MG63 (cell line): ENCODE data around the gene KIF18A. TPM values are rescaled to one million over a fixed set of nuclear protein-coding genes. Genes with fewer than 3 reads are reported as not detected.
"Not testable (repeated sequence)": the region's sequence is repeated elsewhere in the genome, so short reads cannot be mapped to it uniquely, and the experiment has no call there.

Experiments used
- DNase-seq: peaks from one replicate; pipeline ENCODE4 v3.0.0-alpha.2; 2020
- H3K27me3 ChIP-seq: fragments of 250-450 bp; sonication (Bioruptor Pico); 2 replicates; pipeline ENCODE4 v1.5.1; 2020; ENCODE audit warnings: mild to moderate bottlenecking, moderate library complexity
- H3K36me3 ChIP-seq: fragments of 250-450 bp; sonication (Bioruptor Pico); 2 replicates; pipeline ENCODE4 v1.5.1; 2020; ENCODE audit warnings: mild to moderate bottlenecking, moderate library complexity
- H3K4me3 ChIP-seq: fragments of 250-450 bp; sonication (Bioruptor Pico); 2 replicates; pipeline ENCODE4 v1.5.1; 2020; ENCODE audit warnings: mild to moderate bottlenecking, moderate library complexity
- H3K9me3 ChIP-seq: fragments of 250-450 bp; sonication (Bioruptor Pico); 2 replicates; pipeline ENCODE4 v1.5.1; 2020; ENCODE audit warnings: mild to moderate bottlenecking, moderate library complexity
- total RNA-seq: library from RNA; depleted of rRNA; stranded (reverse); fragments of >200 nt; shearing (Covaris generic); gene quantifications from 2 replicates; pipeline ENCODE4 v1.2.3, GENCODE V29; 2014; ENCODE audit warnings: low replicate concordance

KIF18A gene
- total RNA-seq, 1 experiment from 2014 or later: 12.4 TPM

DNA sequence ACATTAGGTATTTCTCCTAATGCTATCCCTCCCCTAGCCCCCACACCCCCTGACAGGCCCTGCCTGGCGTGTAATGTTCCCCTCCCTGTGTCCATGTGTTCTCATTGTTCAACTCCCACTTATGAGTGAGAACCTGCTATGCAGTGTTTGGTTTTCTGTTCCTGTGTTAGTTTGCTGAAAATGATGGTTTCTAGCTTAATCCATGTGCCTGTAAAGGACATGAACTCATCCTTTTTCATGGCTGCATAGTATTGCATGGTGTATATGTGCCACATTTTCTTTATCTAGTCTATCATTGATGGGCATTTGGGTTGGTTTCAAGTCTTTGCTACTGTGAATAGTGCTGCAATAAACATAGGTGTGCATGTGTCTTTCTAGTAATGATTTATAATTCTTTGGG lies 20.8 kb downstream of the KIF18A start:
- H3K9me3 ChIP-seq, H3K27me3 ChIP-seq, H3K4me3 ChIP-seq, DNase-seq: not testable (repeated sequence)
- H3K36me3 ChIP-seq: peaks cover 76% of the 10 kb centered on the region

DNA sequence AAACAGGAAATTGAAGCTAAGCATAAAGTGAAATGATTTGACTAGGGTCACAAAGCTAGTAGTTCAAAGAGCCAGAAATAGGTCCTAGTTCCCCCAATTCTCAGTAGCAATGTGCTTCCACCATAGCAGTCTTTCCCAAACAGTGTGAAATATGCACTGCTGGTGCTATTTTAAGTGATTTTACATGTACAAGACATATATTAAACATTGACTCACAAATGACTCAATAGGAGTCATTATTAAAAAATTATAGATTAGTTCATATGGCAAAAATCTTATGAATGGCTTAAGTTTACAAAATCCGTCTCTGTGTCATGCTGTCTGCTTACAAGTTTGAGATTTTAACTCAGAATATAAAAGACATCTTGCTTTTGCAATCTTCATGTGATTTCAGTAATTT lies 21.4 kb downstream of the KIF18A start:
- Histone ChIP-seq H3K36me3 (peaks cover 78% of the 10 kb centered on the region), H3K27me3 (no peaks in the 10 kb centered on the region), H3K4me3 (no peak overlapping the region), H3K9me3 (no peaks in the 10 kb centered on the region)
- no peak for DNase-seq

DNA sequence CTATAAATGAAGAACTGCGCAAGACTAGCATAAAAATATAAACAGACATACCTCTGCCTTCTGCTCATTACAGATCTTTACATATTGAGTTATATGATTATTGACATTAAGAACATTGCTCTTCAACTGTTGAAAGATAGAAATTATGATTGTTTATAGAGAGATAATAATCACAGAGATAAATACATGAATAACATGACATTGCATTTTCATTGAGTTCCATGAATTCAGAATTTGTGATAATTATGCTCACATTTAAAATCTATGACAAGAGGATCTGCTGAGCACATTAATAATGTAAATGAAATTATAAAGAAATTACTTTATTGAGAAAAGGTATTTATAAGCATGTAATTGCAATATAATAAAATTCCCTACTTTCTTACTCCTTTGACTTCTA lies 24.8 kb downstream of the KIF18A start:
- peaks cover 75% of the 10 kb centered on the region for H3K36me3 ChIP-seq
- H3K27me3 ChIP-seq: no peaks in the 10 kb centered on the region
- no peak overlapping the region for H3K4me3 ChIP-seq
- H3K9me3 ChIP-seq: no peaks in the 10 kb centered on the region
- no peak for DNase-seq

DNA sequence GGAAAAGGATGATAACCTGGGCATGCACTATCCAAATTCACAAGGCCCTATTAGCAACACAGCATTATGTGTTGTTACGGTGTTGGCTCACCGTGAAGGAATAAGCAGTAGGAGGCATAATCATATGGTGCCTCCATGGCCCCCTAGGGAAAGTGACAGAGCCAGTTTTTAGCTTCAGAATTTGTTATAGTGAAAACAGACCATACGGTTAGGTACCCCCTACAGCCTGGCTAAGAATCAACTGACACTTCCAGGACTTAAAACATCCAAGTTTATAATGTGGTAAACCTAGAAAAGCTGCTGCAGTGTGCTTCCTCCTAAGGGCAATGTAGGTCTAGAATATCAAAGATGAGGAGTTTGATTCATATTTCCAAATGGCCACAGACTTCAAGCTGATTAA lies 30.4 kb downstream of the KIF18A start:
- H3K27me3 ChIP-seq: no peaks in the 10 kb centered on the region
- no peaks in the 10 kb centered on the region for H3K9me3 ChIP-seq
- H3K36me3 ChIP-seq: peaks cover 62% of the 10 kb centered on the region
- H3K4me3 ChIP-seq: no peak overlapping the region
- DNase-seq: no peak

DNA sequence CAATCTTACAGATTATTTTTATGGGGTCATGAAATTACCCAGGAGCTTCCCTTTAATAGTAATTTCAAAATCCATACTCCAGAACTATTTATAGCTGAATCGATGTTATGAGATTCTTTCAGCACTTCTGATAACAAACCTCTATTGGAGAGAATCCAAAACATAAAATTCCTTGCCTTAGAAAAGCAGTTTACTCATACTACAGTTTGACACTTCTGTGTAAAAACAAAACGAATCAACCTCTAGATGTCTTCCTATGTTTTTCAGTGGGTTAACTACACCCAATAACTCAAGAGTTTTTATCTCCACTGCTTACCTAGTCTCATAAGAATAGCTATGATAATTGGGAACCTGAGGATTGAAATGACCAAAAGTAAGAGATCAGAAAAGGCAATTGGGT lies 35.6 kb downstream of the KIF18A start:
- H3K4me3 ChIP-seq: no peak overlapping the region
- no peaks in the 10 kb centered on the region for H3K27me3 ChIP-seq
- H3K36me3 ChIP-seq: peaks cover 54% of the 10 kb centered on the region
- no peaks in the 10 kb centered on the region for H3K9me3 ChIP-seq
- no peak for DNase-seq

DNA sequence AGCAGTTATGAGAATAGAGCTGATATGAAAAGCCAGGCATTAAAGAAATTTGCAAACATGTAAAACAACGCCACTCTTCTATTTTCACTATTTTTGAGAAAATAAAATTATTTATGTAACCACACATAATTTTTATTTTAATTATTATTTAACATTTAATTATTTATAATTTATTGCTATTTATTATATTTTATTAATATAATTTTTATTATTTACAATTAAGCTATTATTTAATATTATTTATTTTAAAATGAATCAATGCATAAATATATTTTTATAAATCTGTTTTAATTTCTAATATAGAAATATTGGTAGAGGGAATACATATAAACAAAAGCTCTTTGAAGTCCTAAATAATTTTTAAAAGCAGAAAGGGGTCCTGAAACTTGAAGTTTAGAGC lies 36.7 kb downstream of the KIF18A start:
- Histone ChIP-seq H3K9me3 (no peaks in the 10 kb centered on the region), H3K4me3 (no peak overlapping the region), H3K27me3 (no peaks in the 10 kb centered on the region), H3K36me3 (peaks cover 50% of the 10 kb centered on the region)
- DNase-seq: no peak

DNA sequence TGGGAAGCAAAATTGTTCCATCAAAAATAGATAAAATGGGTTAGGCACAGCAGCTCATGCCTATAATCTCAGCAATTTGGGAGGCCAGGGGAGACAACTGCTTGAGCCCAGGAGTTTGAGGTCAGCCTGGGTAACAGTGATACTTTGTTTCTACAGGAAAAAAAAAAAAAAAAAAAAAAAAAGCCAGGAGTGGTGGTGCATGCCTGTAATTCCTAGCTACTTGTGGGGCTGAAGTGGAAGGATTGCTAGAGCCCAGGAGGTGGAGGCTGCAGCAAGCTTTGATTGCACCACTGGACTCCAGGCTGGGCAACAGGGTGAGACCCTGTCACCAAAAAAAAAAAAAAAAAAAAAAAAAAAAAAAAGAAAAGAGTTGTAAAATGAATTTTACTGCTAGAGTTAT lies 49.6 kb downstream of the KIF18A start:
- H3K4me3 ChIP-seq: no peak overlapping the region
- no peak for DNase-seq
- no peaks in the 10 kb centered on the region for H3K9me3 ChIP-seq
- H3K27me3 ChIP-seq: no peaks in the 10 kb centered on the region
- peaks cover 73% of the 10 kb centered on the region for H3K36me3 ChIP-seq

DNA sequence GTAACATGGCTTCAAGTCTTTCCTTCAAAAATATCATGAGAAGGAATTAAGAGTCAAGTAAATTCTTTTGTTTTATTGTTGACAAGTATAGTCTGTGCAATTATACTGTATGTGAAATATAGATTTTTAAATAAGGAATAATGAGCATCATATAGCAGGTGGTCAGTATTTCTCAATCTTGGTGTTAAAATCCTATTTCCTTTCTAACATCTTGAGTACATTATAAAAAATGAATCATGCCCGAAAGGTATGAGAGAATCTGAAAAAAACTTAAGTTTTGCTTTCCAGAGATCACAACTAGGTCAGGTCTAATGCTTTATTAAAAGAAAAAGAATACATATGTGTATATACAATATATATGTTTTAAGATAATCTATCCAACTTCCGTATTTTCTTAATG lies 53.1 kb downstream of the KIF18A start:
- DNase-seq: no peak
- Histone ChIP-seq H3K4me3 (no peak overlapping the region), H3K9me3 (no peaks in the 10 kb centered on the region), H3K36me3 (peaks cover 48% of the 10 kb centered on the region), H3K27me3 (no peaks in the 10 kb centered on the region)

DNA sequence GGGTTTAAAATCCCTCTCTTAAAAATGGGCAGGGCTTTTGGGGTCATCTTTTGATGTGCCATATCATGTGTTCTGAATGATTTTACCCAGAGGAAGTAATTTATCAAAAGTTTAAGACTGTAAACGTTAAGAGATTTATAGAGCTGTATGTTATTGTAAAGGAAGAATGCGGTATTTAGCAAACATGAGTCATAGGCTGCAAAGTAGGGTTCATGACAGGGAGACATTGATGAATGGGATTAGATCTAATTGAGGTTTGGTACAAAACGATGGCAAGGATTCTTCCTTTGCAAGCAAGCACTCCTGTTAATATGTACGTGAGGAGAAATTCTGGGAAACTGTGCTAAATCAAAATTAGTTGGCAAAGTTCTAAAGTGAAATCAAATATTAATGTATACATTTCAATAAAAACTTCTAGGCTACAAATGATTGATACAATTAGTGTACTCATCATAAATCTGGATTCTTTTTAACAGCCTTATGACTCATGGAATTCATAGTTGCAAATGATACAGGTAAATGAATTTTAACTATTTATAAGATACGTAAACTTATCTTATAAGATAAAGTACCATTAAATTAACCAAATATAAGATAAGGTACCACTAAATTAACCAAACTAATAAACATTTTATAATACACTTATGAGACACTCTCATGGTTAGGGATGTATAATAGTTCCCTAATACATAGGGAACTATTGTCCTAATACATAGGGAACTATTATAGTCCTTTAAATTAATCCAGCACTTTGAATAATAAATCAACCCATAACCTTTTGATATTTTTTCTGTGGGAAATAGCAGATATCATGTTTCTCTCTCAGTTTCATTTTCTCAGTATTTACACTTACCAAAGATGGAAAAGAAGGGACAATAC lies 58.4 kb downstream of the KIF18A start:
- Histone ChIP-seq H3K27me3 (no peaks in the 10 kb centered on the region), H3K9me3 (no peaks in the 10 kb centered on the region), H3K4me3 (no peak overlapping the region), H3K36me3 (peaks cover 21% of the 10 kb centered on the region)
- DNase-seq: no peak

DNA sequence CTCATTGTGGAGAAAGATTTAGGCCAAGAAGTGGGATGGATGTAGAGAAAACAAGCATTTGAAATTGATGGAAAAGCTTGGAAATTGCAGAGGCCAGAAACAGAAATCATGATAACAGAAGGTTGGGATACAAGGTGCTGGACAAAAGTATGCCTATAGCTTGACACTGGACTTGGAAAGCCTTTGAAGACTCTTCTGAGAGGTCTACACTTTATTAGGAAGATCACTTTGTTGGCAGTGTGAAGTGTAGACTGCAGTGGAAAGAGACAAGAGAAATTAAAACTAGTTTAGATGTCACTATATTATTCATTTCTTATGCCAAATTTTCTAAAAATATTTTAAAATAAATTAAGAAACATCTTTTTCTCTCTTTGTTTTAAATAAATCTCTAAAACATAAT lies 59.1 kb downstream of the KIF18A start:
- no peak for DNase-seq
- Histone ChIP-seq H3K9me3 (no peaks in the 10 kb centered on the region), H3K36me3 (peaks cover 22% of the 10 kb centered on the region), H3K27me3 (no peaks in the 10 kb centered on the region), H3K4me3 (no peak overlapping the region)

DNA sequence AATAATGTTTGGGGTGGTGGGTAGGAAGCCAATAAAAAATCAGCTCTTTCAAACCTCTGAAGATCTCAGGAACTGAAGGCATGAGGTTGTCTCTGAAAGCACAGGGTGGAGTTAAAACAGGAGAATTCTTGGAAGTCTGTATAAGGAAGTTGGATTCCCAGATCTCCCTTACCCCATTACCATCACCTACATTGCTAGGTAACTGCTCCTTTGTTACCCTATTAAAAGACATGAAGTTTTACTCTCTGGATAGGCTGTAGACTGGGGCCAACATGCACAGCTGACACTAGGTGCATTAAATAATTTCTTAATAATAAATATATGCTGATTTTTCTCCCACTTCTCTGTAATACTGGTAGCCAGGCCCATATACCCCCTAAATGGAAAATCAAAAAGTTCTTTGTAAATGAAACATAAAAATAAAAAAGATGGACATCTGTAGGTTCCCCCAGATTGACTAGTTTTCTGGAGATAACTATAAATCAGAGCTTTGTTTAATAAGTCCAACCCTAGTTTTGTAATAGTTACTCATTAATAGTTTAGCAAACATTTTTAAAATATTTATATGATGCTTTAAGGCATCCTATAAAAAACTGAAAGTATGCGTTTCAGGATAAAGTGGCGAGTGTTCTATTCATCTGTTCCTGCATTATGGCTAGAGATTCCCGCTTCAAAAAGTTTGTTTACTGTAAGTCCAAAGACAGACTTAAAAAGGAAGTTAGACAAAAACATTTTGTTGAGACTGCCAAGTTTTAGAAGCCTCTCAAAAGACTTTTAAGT lies 63.8 kb downstream of the KIF18A start:
- Histone ChIP-seq H3K4me3 (no peak overlapping the region), H3K9me3 (no peaks in the 10 kb centered on the region), H3K36me3 (peaks cover 22% of the 10 kb centered on the region), H3K27me3 (no peaks in the 10 kb centered on the region)
- no peak for DNase-seq

DNA sequence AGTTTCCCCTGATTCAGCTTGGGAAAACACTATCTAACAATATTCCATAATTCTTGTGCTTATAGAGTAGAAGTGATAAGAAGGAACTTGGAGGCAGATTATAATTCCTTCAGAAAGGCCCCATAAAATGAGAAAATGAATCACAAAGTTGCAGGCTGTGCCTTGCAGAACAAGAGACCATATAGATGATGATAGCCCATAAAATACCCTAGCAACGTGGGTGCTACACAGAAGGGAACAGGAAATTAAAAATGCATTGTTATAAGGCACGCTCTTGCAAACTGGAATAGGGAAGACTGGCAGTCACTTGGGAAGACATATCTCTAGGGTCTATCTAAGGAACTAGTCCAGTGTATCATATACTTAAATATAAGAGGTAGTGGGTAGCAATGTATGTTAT lies 67.6 kb downstream of the KIF18A start:
- no peak for DNase-seq
- H3K36me3 ChIP-seq: peaks cover 38% of the 10 kb centered on the region
- H3K9me3 ChIP-seq: no peaks in the 10 kb centered on the region
- no peaks in the 10 kb centered on the region; the same call in 1 of the 2 replicates for H3K27me3 ChIP-seq
- H3K4me3 ChIP-seq: no peak overlapping the region

DNA sequence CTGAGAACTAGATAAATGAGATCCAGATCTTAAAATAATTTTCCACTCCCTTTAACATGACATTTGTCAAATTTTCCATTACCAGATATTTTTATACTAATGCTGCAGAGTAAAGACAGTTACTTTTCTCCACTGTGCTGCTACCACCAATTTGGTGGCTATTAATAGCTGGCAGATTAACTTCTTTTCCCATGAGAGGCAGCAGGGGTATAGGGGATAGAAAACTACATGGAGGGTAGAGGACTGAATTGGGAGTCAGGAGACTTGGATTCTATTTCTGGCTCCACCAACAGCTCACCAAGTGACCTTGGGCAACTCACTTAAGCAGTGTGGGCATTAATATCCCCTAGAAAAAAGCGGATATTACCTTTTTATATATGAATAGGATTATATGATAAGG lies 69.2 kb downstream of the KIF18A start:
- no peak overlapping the region for H3K4me3 ChIP-seq
- H3K36me3 ChIP-seq: peaks cover 38% of the 10 kb centered on the region
- no peak for DNase-seq
- H3K9me3 ChIP-seq: no peaks in the 10 kb centered on the region
- no peaks in the 10 kb centered on the region; the same call in 1 of the 2 replicates for H3K27me3 ChIP-seq

DNA sequence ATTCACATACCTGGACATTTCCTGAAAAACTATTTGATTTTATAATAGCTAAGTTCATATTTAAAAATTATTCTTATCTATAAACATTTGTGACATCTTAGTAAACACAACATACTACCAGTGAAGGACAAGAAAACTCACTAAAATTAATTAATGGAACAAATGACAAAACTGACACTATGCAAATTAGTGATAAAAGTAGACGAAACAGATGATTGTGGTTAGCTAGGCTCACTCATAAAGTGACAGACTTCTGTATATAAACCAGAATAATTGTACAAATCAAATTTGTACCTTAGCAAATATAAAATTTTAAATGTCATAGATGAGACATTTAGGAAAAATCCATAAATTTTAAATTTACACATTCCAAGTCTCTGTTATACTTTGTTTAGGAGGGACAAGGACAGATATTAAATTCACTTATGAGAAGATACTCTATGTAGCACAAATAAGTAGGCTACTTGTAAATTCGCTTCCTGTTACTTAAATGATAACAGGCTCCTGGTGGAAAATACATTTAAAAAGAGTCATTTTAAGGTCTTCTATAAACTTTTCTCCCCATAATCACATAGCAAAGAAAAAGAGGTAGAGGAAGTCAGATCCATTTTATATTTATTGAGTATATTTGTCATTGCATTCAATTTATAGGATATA lies 81.2 kb downstream of the KIF18A start:
- DNase-seq: no peak
- H3K36me3 ChIP-seq: peaks cover 20% of the 10 kb centered on the region
- H3K9me3 ChIP-seq: no peaks in the 10 kb centered on the region
- no peak overlapping the region for H3K4me3 ChIP-seq
- H3K27me3 ChIP-seq: no peaks in the 10 kb centered on the region

DNA sequence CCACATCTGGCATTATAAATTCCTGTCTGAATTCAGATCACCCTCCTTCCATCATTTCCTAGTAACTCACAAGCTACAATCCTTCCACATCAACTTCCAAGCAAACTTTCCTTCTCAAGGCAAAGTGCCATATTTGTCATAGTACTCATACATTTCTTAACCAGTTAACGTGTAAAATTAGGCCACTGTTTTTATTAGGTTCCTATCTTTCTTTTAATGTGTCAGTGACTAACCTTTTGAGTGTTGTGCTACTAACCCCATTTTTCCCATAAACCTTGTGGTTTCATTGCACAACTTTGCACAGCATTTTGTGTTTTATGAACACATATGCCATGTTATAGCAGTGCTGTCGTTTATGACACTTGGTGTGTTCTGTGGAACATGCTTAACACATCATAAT lies 90.1 kb downstream of the KIF18A start:
- peaks cover 35% of the 10 kb centered on the region for H3K36me3 ChIP-seq
- no peak overlapping the region for H3K4me3 ChIP-seq
- no peaks in the 10 kb centered on the region for H3K27me3 ChIP-seq
- no peaks in the 10 kb centered on the region for H3K9me3 ChIP-seq
- no peak for DNase-seq

DNA sequence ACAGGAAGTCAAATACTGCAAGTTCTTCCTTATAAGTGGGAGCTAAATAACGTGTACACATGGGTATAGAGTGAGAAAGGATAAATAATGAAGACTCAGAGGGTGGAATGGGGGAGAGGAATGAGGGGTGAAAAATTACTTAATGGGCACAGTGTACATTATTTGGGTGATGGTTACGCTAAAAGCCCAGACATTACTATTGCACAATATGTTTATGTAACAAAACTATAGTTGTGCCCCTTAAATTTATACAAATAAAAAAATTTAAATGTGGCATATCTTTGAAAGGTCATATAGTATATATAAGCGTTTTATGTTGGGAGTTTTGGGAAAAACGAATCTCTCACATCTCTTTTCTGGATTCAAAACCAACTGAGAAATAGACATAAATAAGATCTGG lies 96.1 kb downstream of the KIF18A start:
- no peak for DNase-seq

DNA sequence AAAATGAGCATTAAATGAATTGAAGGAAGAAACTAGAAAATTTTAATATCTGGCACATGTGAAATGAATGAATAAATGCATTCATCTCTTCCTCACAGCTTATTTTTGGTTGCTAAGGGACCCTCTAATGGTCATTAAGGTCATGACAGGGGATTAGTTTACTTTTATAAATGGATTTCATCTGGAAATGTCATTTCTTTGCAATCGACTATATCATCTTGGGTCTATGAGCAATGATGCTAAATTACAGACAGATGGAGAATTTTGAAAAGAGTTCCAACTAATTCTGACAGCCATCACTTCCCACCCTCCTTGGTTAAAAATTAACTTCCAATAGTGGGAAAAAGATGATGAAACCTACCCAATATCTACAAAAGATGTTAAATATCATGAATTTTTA lies 98.0 kb downstream of the KIF18A start:
- H3K36me3 ChIP-seq: peaks cover 7% of the 10 kb centered on the region; the same call in 1 of the 2 replicates
- no peaks in the 10 kb centered on the region for H3K27me3 ChIP-seq
- H3K4me3 ChIP-seq: no peak overlapping the region
- H3K9me3 ChIP-seq: no peaks in the 10 kb centered on the region
- DNase-seq: no peak

More for the DNA sequence above, 96.1 kb downstream of the KIF18A start:
- Histone ChIP-seq H3K4me3 (no peak overlapping the region), H3K9me3 (no peaks in the 10 kb centered on the region), H3K27me3 (no peaks in the 10 kb centered on the region), H3K36me3 (peaks cover 14% of the 10 kb centered on the region; the same call in 1 of the 2 replicates)
